Testis (tissue), 3 donors: Measurements from ENCODE around the gene PRIMPOL. TPM values are rescaled to one million over a fixed set of nuclear protein-coding genes. Genes with fewer than 3 reads are reported as not detected.

ENCODE experiments used
- DNase-seq: peaks from one replicate; pipeline ENCODE4 v3.0.0-alpha.2; 2019
- H3K27ac ChIP-seq, 2 donors: fragments of 200-600 bp; sonication (generic); one replicate each; pipeline ENCODE4 v1.5.1; 2019
- H3K27me3 ChIP-seq: fragments of 200-600 bp; sonication (generic); one replicate; pipeline ENCODE4 v1.5.1; 2019
- H3K36me3 ChIP-seq: fragments of 200-600 bp; sonication (generic); one replicate; pipeline ENCODE4 v1.5.1; 2017; ENCODE audit warnings: low read depth; ENCODE audit errors: missing control alignments
- H3K4me1 ChIP-seq: fragments of 200-600 bp; sonication (generic); one replicate; pipeline ENCODE4 v1.5.1; 2019
- H3K4me3 ChIP-seq, 2 donors: fragments of 200-600 bp; sonication (generic); one replicate each; pipeline ENCODE4 v1.5.1; 2017 to 2019
- H3K9me3 ChIP-seq: fragments of 200-600 bp; sonication (generic); one replicate; pipeline ENCODE4 v1.5.1; 2017
- POLR2A ChIP-seq: fragments of 450-650 bp; IDR thresholded peaks from one replicate; pipeline ENCODE4 v1.6.1; 2017; ENCODE audit warnings: antibody characterized with exemption, mild to moderate bottlenecking, moderate library complexity
- WGBS, 2 donors: methylation state at CpG; one replicate each; pipeline ENCODE4 v1.1.5; 2018; 5-methylcytosine and 5-hydroxymethylcytosine counted together
- intact Hi-C: fragments of 100-400 bp; cut with DNase I; formaldehyde crosslinking; loops from one replicate; pipeline ENCODE4 v1.15.1; 2023; ENCODE audit warnings: low total_unique reads
- polyA plus RNA-seq: library from polyadenylated mRNA; stranded (reverse); fragments of 350-450 nt; fragmentation: Illumina TruSeq; extraction: RNeasy Lipid Tissue Mini Kit (QIAGEN cat#74804); gene quantifications from one replicate; pipeline ENCODE4 v1.2.3, GENCODE V29; 2014; ENCODE audit warnings: low read depth, low replicate concordance; ENCODE audit not compliant: insufficient read depth
- total RNA-seq, 2 donors: library from RNA; depleted of rRNA; stranded (reverse); fragments of >200 nt; gene quantifications; one replicate each; pipeline ENCODE4 v1.2.3, GENCODE V29; 2016
- TF ChIP-seq, protein P1 (sequence below), 3 experiments: fragments of 450-650 bp in 2 of 3; fragments of 200-600 bp in 1 of 3; sonication (generic) in 1 of 3; IDR thresholded peaks; one replicate each; pipeline ENCODE4 v1.5.1; 2016 to 2019; ENCODE audit warnings: antibody characterized with exemption in 3 of 3, mild to moderate bottlenecking in 2 of 3, moderate library complexity in 1 of 3

The PRIMPOL gene
- total and polyA plus RNA-seq, 3 donors from 2014 or later, result 16.3 to 18.8 (median 17.6) TPM

DNA sequence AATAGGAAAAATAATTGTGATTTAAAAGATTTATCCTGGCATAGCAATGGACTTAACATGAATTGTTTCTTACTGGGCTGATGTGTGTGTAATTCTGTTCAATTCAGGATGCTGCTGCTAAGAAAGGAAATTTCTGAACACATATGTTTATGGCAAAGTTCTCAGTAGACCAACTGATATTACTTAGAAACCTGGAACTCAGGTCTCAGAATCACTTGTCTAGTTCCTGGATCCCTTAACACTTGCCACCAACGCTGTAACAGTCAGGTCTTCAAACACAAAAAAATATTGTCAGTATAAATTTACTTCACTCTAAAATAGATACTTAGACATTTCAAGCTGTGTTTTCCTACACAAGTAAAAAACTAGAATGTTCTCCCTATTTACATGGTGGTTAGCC, 5.8 kb upstream of the PRIMPOL start:
- no peaks in the 10 kb centered on the region for H3K27me3 ChIP-seq
- 88 to 94% methylated on average over 1 of the region's 1 CpG for WGBS, 2 donors
- DNase-seq, result no peak
- TF ChIP-seq, protein P1, sequence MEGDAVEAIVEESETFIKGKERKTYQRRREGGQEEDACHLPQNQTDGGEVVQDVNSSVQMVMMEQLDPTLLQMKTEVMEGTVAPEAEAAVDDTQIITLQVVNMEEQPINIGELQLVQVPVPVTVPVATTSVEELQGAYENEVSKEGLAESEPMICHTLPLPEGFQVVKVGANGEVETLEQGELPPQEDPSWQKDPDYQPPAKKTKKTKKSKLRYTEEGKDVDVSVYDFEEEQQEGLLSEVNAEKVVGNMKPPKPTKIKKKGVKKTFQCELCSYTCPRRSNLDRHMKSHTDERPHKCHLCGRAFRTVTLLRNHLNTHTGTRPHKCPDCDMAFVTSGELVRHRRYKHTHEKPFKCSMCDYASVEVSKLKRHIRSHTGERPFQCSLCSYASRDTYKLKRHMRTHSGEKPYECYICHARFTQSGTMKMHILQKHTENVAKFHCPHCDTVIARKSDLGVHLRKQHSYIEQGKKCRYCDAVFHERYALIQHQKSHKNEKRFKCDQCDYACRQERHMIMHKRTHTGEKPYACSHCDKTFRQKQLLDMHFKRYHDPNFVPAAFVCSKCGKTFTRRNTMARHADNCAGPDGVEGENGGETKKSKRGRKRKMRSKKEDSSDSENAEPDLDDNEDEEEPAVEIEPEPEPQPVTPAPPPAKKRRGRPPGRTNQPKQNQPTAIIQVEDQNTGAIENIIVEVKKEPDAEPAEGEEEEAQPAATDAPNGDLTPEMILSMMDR (IDR thresholded peaks at IDR 0.05), result no peak
- TF ChIP-seq POLR2A, result no peak
- no peaks in the 10 kb centered on the region for H3K36me3 ChIP-seq
- no peak overlapping the region for H3K27ac ChIP-seq
- intact Hi-C loops, result loop anchor here (10.0 kb wide), 1 partner anchor 101 kb away; no protein-coding TSS in a partner anchor
- no peaks in the 10 kb centered on the region for H3K9me3 ChIP-seq
- H3K4me3 ChIP-seq, result no peak overlapping the region
- H3K4me1 ChIP-seq, result peaks cover 19% of the 10 kb centered on the region

DNA sequence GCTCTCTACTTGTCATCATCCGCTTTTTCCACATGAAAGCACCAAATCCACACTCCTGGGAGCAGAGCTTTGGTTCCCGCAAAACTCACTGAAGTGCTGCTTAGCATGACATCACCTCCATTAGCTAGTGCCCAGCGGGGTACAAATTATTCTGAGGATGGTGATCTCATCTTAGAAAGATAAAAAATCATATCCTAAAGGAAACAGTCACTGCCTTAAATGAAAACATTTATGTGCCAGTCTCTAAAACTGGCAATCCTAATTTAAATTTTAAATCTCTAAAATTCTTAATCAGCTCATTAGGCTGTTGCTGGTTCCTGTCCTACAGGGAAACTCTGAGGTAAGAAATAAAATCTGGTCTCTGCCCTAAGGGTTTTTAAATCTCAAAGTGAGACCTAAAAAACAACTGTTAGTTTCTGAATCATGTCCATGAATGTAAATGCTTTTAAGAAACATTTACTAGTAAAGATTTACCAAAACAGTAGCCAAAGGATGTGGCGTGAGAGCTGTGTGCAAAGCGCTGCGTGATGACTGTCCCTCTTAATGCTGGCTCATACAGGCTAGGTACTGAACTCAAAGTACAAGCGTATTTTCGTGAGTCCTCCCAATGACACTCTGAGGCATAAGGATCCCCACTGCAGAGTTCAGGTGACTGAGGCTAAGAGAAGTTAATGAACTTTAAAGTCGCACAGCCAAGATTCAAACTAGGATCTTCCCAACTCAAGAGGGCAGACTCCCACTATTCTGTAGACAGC, 4.8 kb upstream of the PRIMPOL start:
- no peak for DNase-seq
- H3K4me3 ChIP-seq, result no peak overlapping the region
- H3K27me3 ChIP-seq, result no peaks in the 10 kb centered on the region
- H3K4me1 ChIP-seq, result peaks cover 16% of the 10 kb centered on the region
- intact Hi-C loops, result loop anchor here (10.0 kb wide), 1 partner anchor 100 kb away; no protein-coding TSS in a partner anchor
- WGBS, 2 donors, result 83 to 89% methylated on average over 9 of the region's 9 CpGs
- no peak overlapping the region for H3K27ac ChIP-seq
- no peaks in the 10 kb centered on the region for H3K36me3 ChIP-seq
- H3K9me3 ChIP-seq, result no peaks in the 10 kb centered on the region
- TF ChIP-seq, protein P1 (IDR thresholded peaks at IDR 0.05), result no peak
- TF ChIP-seq POLR2A, result no peak

DNA sequence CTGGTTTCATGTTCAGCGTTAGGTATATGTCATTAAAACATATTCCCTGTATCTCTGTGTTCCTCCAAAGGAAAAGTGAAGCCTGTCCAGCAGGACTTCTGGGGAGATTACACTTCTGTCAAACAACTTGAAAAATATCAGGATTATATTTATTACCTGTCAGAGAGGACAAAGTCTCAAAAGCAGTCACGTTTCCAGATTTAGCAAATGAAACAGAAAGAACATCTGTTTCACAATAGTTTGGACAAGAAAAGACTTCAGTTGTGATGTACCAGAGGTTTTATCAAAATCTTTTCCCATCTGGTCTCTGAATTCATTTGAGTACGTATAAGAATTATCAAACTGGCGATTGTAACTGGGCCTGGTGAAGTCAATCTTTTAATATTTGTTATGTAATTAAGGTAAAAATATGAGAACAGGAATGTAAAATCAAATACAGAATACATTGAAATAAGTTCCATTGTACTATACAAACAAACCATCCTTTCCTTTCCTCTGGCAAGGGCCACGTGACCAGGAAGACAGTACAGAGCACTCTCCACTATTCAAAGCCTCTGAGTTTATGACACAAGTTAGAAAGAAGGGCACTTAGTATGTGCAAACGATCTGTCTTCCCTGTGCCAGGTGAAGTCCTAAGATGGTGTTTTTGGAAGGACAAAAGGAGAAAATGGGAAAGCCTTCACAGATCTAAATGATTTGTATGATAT, 3.5 kb upstream of the PRIMPOL start:
- no peak overlapping the region for H3K4me3 ChIP-seq
- 70 to 72% methylated on average over 6 of the region's 6 CpGs for WGBS, 2 donors
- intact Hi-C loops, result loop anchor here (10.0 kb wide), 1 partner anchor 99 kb away; no protein-coding TSS in a partner anchor
- no peaks in the 10 kb centered on the region for H3K9me3 ChIP-seq
- no peak for DNase-seq
- no peaks in the 10 kb centered on the region for H3K27me3 ChIP-seq
- peaks cover 14% of the 10 kb centered on the region for H3K4me1 ChIP-seq
- no peak overlapping the region for H3K27ac ChIP-seq
- H3K36me3 ChIP-seq, result no peaks in the 10 kb centered on the region
- TF ChIP-seq POLR2A, result no peak
- TF ChIP-seq, protein P1 (IDR thresholded peaks at IDR 0.05), result no peak

DNA sequence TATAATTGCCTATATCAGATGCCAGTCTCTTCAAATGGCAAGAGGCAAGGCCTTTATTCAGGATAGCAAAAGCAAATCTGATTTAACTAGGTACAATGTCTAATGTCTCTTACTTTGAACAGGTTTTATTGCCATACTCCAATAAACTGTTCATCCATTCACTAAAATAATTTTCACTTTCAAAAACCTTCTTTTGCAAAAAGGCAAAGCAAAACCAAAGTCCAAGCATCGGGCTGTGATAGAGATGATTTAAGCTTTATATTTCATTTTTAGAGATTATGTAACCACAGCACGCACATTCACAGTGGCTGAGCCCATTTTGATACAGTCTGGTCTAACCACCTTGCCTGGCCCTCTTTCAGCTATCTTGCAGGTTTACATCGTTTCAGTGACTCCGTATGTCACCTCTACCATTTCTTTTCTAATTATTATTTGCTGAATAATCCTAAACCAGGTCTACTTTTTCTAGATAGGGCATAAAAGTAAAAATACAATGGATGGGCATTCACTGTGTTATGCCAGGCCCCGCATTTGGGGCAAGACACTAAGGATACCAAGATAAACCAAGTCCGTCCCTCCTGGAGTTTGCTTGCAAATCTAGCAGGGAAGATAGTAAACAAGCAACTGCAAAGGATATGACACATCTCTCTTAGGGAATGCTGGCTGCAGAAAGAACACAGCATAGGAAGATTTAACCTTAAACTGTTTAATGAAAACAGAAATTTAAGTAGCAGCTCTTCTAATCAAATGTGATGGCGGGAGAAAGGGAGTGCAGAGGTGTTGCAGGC, 2.1 kb upstream of the PRIMPOL start:
- Histone ChIP-seq H3K9me3 (no peaks in the 10 kb centered on the region), H3K4me3 (peak overlapping the region in 1 of 2 donors; percentile 93), H3K27ac (peak overlapping the region; percentile 97), H3K36me3 (no peaks in the 10 kb centered on the region), H3K27me3 (no peaks in the 10 kb centered on the region), H3K4me1 (peaks cover 14% of the 10 kb centered on the region)
- no peak for DNase-seq
- TF ChIP-seq, protein P1 (IDR thresholded peaks at IDR 0.05), result no peak
- TF ChIP-seq POLR2A, result no peak
- WGBS, 2 donors, result 44 to 45% methylated on average over 7 of the region's 7 CpGs
- intact Hi-C loops, result loop anchor here (10.0 kb wide), 1 partner anchor 97 kb away; no protein-coding TSS in a partner anchor
